Hepatocyte (in vitro differentiated cells): Measurements from ENCODE around the gene SLC1A3. TPM values are rescaled to one million over a fixed set of nuclear protein-coding genes. Genes with fewer than 3 reads are reported as not detected.

Experiments used
- DNase-seq: peaks from one replicate; pipeline ENCODE4 v3.0.0-alpha.2; 2016; ENCODE audit warnings: low spot score
- H2AFZ ChIP-seq: fragments of 200-600 bp; sonication (generic); 2 replicates; pipeline ENCODE4 v1.6.0; 2016; ENCODE audit warnings: antibody characterized with exemption, mild to moderate bottlenecking
- H3K27ac ChIP-seq: fragments of 200-600 bp; sonication (generic); 2 replicates; pipeline ENCODE4 v1.5.1; 2016; ENCODE audit warnings: mild to moderate bottlenecking
- H3K27me3 ChIP-seq: fragments of 200-600 bp; sonication (generic); 2 replicates; pipeline ENCODE4 v1.6.1; 2016
- H3K36me3 ChIP-seq: fragments of 200-600 bp; sonication (generic); replicated peaks from 2 replicates; pipeline ENCODE4 v1.5.1; 2016; ENCODE audit warnings: low read depth; ENCODE audit not compliant: insufficient read depth
- H3K4me1 ChIP-seq: fragments of 200-600 bp; sonication (generic); 2 replicates; pipeline ENCODE4 v1.5.1; 2016; ENCODE audit warnings: mild to moderate bottlenecking, moderate library complexity; ENCODE audit not compliant: insufficient read depth
- H3K4me2 ChIP-seq: fragments of 200-600 bp; sonication (generic); 2 replicates; pipeline ENCODE4 v1.6.0; 2016
- H3K4me3 ChIP-seq: fragments of 200-600 bp; sonication (generic); 2 replicates; pipeline ENCODE4 v1.5.1; 2016; ENCODE audit warnings: mild to moderate bottlenecking
- H3K79me2 ChIP-seq: fragments of 200-600 bp; sonication (generic); 2 replicates; pipeline ENCODE4 v1.6.0; 2017; ENCODE audit warnings: mild to moderate bottlenecking
- H3K9me2 ChIP-seq: fragments of 200-600 bp; sonication (generic); replicated peaks from 2 replicates; pipeline ENCODE4 v1.6.0; 2017; ENCODE audit warnings: mild to moderate bottlenecking; ENCODE audit not compliant: insufficient read depth
- H3K9me3 ChIP-seq: fragments of 200-600 bp; sonication (generic); 2 replicates; pipeline ENCODE4 v1.5.1; 2016; ENCODE audit warnings: low read depth, mild to moderate bottlenecking
- H4K20me1 ChIP-seq: fragments of 200-600 bp; sonication (generic); 2 replicates; pipeline ENCODE4 v1.6.0; 2016; ENCODE audit warnings: mild to moderate bottlenecking; ENCODE audit not compliant: insufficient read depth, poor library complexity, severe bottlenecking
- CTCF ChIP-seq: fragments of 200-600 bp; sonication (generic); IDR thresholded peaks from 2 replicates; pipeline ENCODE4 v1.5.1; 2016; ENCODE audit warnings: antibody characterized with exemption, mild to moderate bottlenecking; ENCODE audit not compliant: poor library complexity
- EZH2 ChIP-seq: fragments of 200-600 bp; sonication (generic); IDR thresholded peaks from 2 replicates; pipeline ENCODE4 v1.6.1; 2016; ENCODE audit warnings: antibody characterized with exemption, mild to moderate bottlenecking, borderline replicate concordance
- EZH2phosphoT487 ChIP-seq: fragments of 200-600 bp; sonication (generic); IDR thresholded peaks from one replicate; pipeline ENCODE4 v1.6.1; 2018; ENCODE audit warnings: antibody characterized with exemption, mild to moderate bottlenecking, low read depth, moderate library complexity; ENCODE audit not compliant: unreplicated experiment, severe bottlenecking
- WGBS: methylation state at CpG from one replicate; pipeline ENCODE4 v1.1.6; 2016; ENCODE audit warnings: low lambda C conversion rate; ENCODE audit errors: missing lambda C conversion rate; 5-methylcytosine and 5-hydroxymethylcytosine counted together
- polyA plus RNA-seq: library from polyadenylated mRNA; unstranded; fragments of >200 nt; fragmentation: Nextera tagmentation; extraction: Ambion mirVana; gene quantifications from 2 replicates; pipeline ENCODE4 v1.2.1, GENCODE V29; 2016
- total RNA-seq: library from RNA; depleted of rRNA; stranded (reverse); fragments of >200 nt; gene quantifications from 2 replicates; pipeline ENCODE4 v1.2.3, GENCODE V29; 2014

SLC1A3 gene
- total and polyA plus RNA-seq, 2 experiments from 2014 or later: 32.3 to 42.3 TPM

GRCh38 chr5:36721664-36722235 lies 115.3 kb downstream of the SLC1A3 start:
- Histone ChIP-seq H3K9me3 (no peaks in the 10 kb centered on the region), H3K4me2 (no peak overlapping the region), H3K4me3 (no peak overlapping the region), H3K27me3 (peaks cover 10% of the 10 kb centered on the region), H3K9me2 (no peaks in the 10 kb centered on the region), H3K4me1 (no peaks in the 10 kb centered on the region), H3K27ac (no peak overlapping the region), H3K79me2 (no peaks in the 10 kb centered on the region), H4K20me1 (no peaks in the 10 kb centered on the region), H2AFZ (no peak overlapping the region), H3K36me3 (no peaks in the 10 kb centered on the region)
- no peak for TF ChIP-seq EZH2phosphoT487
- TF ChIP-seq CTCF: no peak
- TF ChIP-seq EZH2: no peak
- no peak for DNase-seq
- 77% methylated on average over 5 of the region's 5 CpGs for WGBS

DNA sequence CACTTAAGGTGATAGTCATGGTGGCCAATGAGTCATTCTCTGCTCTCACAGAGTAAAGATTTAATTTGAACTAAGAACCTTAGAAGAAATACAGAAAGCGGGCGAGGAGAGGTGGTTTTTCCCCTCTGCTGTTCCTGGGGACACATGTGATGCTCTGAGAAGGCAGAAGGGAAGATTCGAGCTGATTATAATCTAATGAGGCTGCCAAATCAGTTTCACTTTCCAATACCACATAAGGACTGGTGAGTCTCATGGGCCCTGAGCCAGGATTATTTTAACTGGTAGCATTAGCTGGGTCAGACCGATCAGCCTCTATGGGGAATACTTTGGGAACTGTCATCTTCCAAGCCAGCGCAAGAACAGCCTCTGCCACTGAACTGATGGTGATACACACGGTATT lies 116.5 kb downstream of the SLC1A3 start:
- DNase-seq: no peak
- Histone ChIP-seq H3K4me1 (no peaks in the 10 kb centered on the region), H2AFZ (no peak overlapping the region), H3K4me3 (no peak overlapping the region), H3K9me2 (no peaks in the 10 kb centered on the region), H3K27ac (no peak overlapping the region), H3K79me2 (no peaks in the 10 kb centered on the region), H3K9me3 (no peaks in the 10 kb centered on the region), H3K36me3 (no peaks in the 10 kb centered on the region), H3K4me2 (no peak overlapping the region), H4K20me1 (no peaks in the 10 kb centered on the region), H3K27me3 (peaks cover 9% of the 10 kb centered on the region)
- 85% methylated on average over 6 of the region's 6 CpGs for WGBS
- TF ChIP-seq EZH2phosphoT487 (no peak), EZH2 (no peak), CTCF (no peak)

GRCh38 chr5:36723912-36724311 lies 117.5 kb downstream of the SLC1A3 start:
- Histone ChIP-seq H2AFZ (no peak overlapping the region), H3K9me2 (no peaks in the 10 kb centered on the region), H4K20me1 (no peaks in the 10 kb centered on the region), H3K4me1 (no peaks in the 10 kb centered on the region), H3K9me3 (no peaks in the 10 kb centered on the region), H3K36me3 (no peaks in the 10 kb centered on the region), H3K4me2 (no peak overlapping the region), H3K79me2 (no peaks in the 10 kb centered on the region), H3K27ac (no peak overlapping the region), H3K4me3 (no peak overlapping the region), H3K27me3 (peaks cover 3% of the 10 kb centered on the region)
- DNase-seq: no peak
- 89% methylated on average over 2 of the region's 2 CpGs for WGBS
- TF ChIP-seq EZH2phosphoT487 (no peak), EZH2 (no peak), CTCF (no peak)
